OCI-LY7 (cell line): ENCODE data around the gene GRID1.

Experiments
- EZH2phosphoT487 ChIP-seq: fragments of 200-600 bp; sonication (generic); IDR thresholded peaks from 2 replicates; pipeline ENCODE4 v1.6.1; 2018; ENCODE audit warnings: low read depth, borderline replicate concordance, mild to moderate bottlenecking, mixed run types, antibody characterized with exemption, low read length, moderate library complexity, mixed read lengths
- TF ChIP-seq, protein P1 (sequence below): fragments of 200-600 bp; sonication (generic); conservative IDR thresholded peaks from 2 replicates; pipeline ENCODE4 v1.5.1; 2014; ENCODE audit warnings: mild to moderate bottlenecking, antibody characterized with exemption, low read length, moderate library complexity, mixed read lengths

- TF ChIP-seq, protein P1, sequence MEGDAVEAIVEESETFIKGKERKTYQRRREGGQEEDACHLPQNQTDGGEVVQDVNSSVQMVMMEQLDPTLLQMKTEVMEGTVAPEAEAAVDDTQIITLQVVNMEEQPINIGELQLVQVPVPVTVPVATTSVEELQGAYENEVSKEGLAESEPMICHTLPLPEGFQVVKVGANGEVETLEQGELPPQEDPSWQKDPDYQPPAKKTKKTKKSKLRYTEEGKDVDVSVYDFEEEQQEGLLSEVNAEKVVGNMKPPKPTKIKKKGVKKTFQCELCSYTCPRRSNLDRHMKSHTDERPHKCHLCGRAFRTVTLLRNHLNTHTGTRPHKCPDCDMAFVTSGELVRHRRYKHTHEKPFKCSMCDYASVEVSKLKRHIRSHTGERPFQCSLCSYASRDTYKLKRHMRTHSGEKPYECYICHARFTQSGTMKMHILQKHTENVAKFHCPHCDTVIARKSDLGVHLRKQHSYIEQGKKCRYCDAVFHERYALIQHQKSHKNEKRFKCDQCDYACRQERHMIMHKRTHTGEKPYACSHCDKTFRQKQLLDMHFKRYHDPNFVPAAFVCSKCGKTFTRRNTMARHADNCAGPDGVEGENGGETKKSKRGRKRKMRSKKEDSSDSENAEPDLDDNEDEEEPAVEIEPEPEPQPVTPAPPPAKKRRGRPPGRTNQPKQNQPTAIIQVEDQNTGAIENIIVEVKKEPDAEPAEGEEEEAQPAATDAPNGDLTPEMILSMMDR: no peak
- TF ChIP-seq EZH2phosphoT487: no peak
Observed at GRCh38 chr10:86025509-86025908, 341.1 kb downstream of the GRID1 start.
